NCI-H526 treated with DMSO at 0.1 percent for 48 hours (cell line): ENCODE data around the gene SEMA3C.
A peak's percentile ranks its signal among the peaks of the same experiment; 100 is the strongest.

Experiments
- DNase-seq: peaks from one replicate; lab custom pipeline; 2025; lab: John Stamatoyannopoulos, UW

The SEMA3C gene

GRCh38 chr7:80918909-80919721 lies at the start of gene SEMA3C:
TSS of gene SEMA3C (minus strand) at chr7:80919051. CDS start at chr7:80916781, 2,270 bp downstream.
- DNase-seq: peak; percentile 86

GRCh38 chr7:80968606-80969005 lies 49.8 kb upstream of the SEMA3C start:
- DNase-seq: no peak

- no peak for DNase-seq
These were observed 49.1 kb upstream of the SEMA3C start for GRCh38 chr7:80967917-80968297.

GRCh38 chr7:80967071-80967916 lies 48.4 kb upstream of the SEMA3C start:
- no peak for DNase-seq

GRCh38 chr7:80960244-80960795 lies 41.5 kb upstream of the SEMA3C start:
- no peak for DNase-seq

GRCh38 chr7:80957226-80957777 lies 38.5 kb upstream of the SEMA3C start:
- DNase-seq: no peak

- no peak for DNase-seq
These were observed 35.3 kb upstream of the SEMA3C start for GRCh38 chr7:80954191-80954590.

GRCh38 chr7:80950550-80950967 lies 31.7 kb upstream of the SEMA3C start:
- no peak for DNase-seq

- no peak for DNase-seq
These were observed 30.6 kb upstream of the SEMA3C start for GRCh38 chr7:80949449-80949848.

GRCh38 chr7:80946858-80947257 lies 28.0 kb upstream of the SEMA3C start:
- DNase-seq: no peak

GRCh38 chr7:80945976-80946375 lies 27.1 kb upstream of the SEMA3C start:
- no peak for DNase-seq

- DNase-seq: no peak
These were observed 24.5 kb upstream of the SEMA3C start for GRCh38 chr7:80943342-80943741.

GRCh38 chr7:80942261-80943041 lies 23.6 kb upstream of the SEMA3C start:
- DNase-seq: no peak

- no peak for DNase-seq
These were observed 22.4 kb upstream of the SEMA3C start for GRCh38 chr7:80941208-80941758.

GRCh38 chr7:80940539-80941207 lies 21.8 kb upstream of the SEMA3C start:
- DNase-seq: no peak

- no peak for DNase-seq
These were observed 18.5 kb upstream of the SEMA3C start for GRCh38 chr7:80937336-80937735.

- DNase-seq: no peak
These were observed 17.3 kb upstream of the SEMA3C start for GRCh38 chr7:80935991-80936780.

GRCh38 chr7:80934321-80934720 lies 15.5 kb upstream of the SEMA3C start:
- DNase-seq: no peak

- no peak for DNase-seq
These were observed 13.7 kb upstream of the SEMA3C start for GRCh38 chr7:80932536-80932935.

- no peak for DNase-seq
These were observed 10.8 kb upstream of the SEMA3C start for GRCh38 chr7:80929619-80930018.
